Neural cell (in vitro differentiated cells): Measurements from ENCODE around the gene EXOC4. TPM values are rescaled to one million over a fixed set of nuclear protein-coding genes. Genes with fewer than 3 reads are reported as not detected.

Source experiments
- H2AFZ ChIP-seq: fragments of 200-600, 300-800 bp; sonication (generic), shearing (Covaris generic); 2 replicates; pipeline ENCODE4 v1.6.0; 2014; ENCODE audit warnings: low read depth, mild to moderate bottlenecking, antibody characterized with exemption, low read length, moderate library complexity
- H3F3A ChIP-seq: fragments of 200-600 bp; shearing (Covaris generic); 2 replicates; pipeline ENCODE4 v1.6.1; 2016; ENCODE audit warnings: mild to moderate bottlenecking, moderate library complexity, mixed read lengths, antibody characterized with exemption, low read length; ENCODE audit not compliant: insufficient read depth, poor library complexity, severe bottlenecking
- H3K27ac ChIP-seq: fragments of 200-600, 300-800 bp; sonication (generic), shearing (Covaris generic); 2 replicates; pipeline ENCODE4 v1.5.1; 2014; ENCODE audit warnings: mild to moderate bottlenecking, low read length, moderate library complexity
- H3K27me3 ChIP-seq: fragments of 300-800, 200-600 bp; sonication (generic), shearing (Covaris generic); 2 replicates; pipeline ENCODE4 v1.6.0; 2014; ENCODE audit warnings: mild to moderate bottlenecking, low read depth, low read length, moderate library complexity; ENCODE audit not compliant: insufficient read depth
- H3K36me3 ChIP-seq: fragments of 300-800, 200-600 bp; sonication (generic), shearing (Covaris generic); 2 replicates; pipeline ENCODE4 v1.5.1; 2014; ENCODE audit warnings: mild to moderate bottlenecking, antibody characterized with exemption, low read length, moderate library complexity; ENCODE audit not compliant: insufficient read depth
- H3K4me2 ChIP-seq: fragments of 300-800, 200-600 bp; sonication (generic), shearing (Covaris generic); 2 replicates; pipeline ENCODE4 v1.6.0; 2014; ENCODE audit warnings: mild to moderate bottlenecking, low read length
- H3K4me3 ChIP-seq: fragments of 300-800, 200-600 bp; sonication (generic), shearing (Covaris generic); 2 replicates; pipeline ENCODE4 v1.5.1; 2014; ENCODE audit warnings: mild to moderate bottlenecking, low read length, moderate library complexity
- H3K79me2 ChIP-seq: fragments of 200-600 bp; shearing (Covaris generic); replicated peaks from 2 replicates; pipeline ENCODE4 v1.6.0; 2014; ENCODE audit warnings: mild to moderate bottlenecking, low read length, moderate library complexity; ENCODE audit not compliant: insufficient read depth
- H3K9ac ChIP-seq: fragments of 300-800, 200-600 bp; sonication (generic), shearing (Covaris generic); 2 replicates; pipeline ENCODE4 v1.6.1; 2016; ENCODE audit warnings: mild to moderate bottlenecking, low read length, mixed read lengths
- H3K9me2 ChIP-seq: fragments of 200-600 bp; shearing (Covaris generic); 2 replicates; pipeline ENCODE4 v1.6.1; 2016; ENCODE audit warnings: mild to moderate bottlenecking, low read length, mixed read lengths; ENCODE audit not compliant: insufficient read depth
- H3K9me3 ChIP-seq: fragments of 200-600, 300-800 bp; sonication (generic), shearing (Covaris generic); 2 replicates; pipeline ENCODE4 v1.6.1; 2016; ENCODE audit warnings: mild to moderate bottlenecking, mixed run types, low read length, moderate library complexity, mixed read lengths
- H4K20me1 ChIP-seq: fragments of 200-600 bp; shearing (Covaris generic); 2 replicates; pipeline ENCODE4 v1.6.1; 2016; ENCODE audit warnings: mild to moderate bottlenecking, mixed run types; ENCODE audit not compliant: insufficient read depth
- EP300 ChIP-seq: fragments of 450-650 bp; conservative IDR thresholded peaks from 2 replicates; pipeline ENCODE4 v1.6.1; 2014; ENCODE audit warnings: antibody characterized with exemption, mild to moderate bottlenecking, moderate library complexity; ENCODE audit not compliant: poor library complexity, severe bottlenecking
- EZH2 ChIP-seq: fragments of 200-600, 300-800 bp; shearing (Covaris generic), sonication (generic); IDR thresholded peaks from 2 replicates; pipeline ENCODE4 v1.6.1; 2014; ENCODE audit warnings: antibody characterized with exemption, low read length, borderline replicate concordance, mild to moderate bottlenecking; ENCODE audit not compliant: insufficient read depth, poor library complexity, severe bottlenecking
- MXI1 ChIP-seq: fragments of 450-650 bp; conservative IDR thresholded peaks from 2 replicates; pipeline ENCODE4 v1.6.1; 2014; ENCODE audit warnings: antibody characterized with exemption, mild to moderate bottlenecking; ENCODE audit not compliant: poor library complexity, severe bottlenecking
- POLR2AphosphoS5 ChIP-seq: IDR thresholded peaks from 2 replicates; pipeline ENCODE4 v1.6.1; 2012
- RAD21 ChIP-seq: fragments of 450-650 bp; conservative IDR thresholded peaks from 2 replicates; pipeline ENCODE4 v1.6.1; 2014; ENCODE audit warnings: antibody characterized with exemption, mild to moderate bottlenecking, moderate library complexity
- REST ChIP-seq: IDR thresholded peaks from 2 replicates; pipeline ENCODE4 v1.6.1; 2012; ENCODE audit warnings: borderline replicate concordance
- SMC3 ChIP-seq: fragments of 450-650 bp; conservative IDR thresholded peaks from 2 replicates; pipeline ENCODE4 v1.6.1; 2014; ENCODE audit warnings: antibody characterized with exemption, mild to moderate bottlenecking, moderate library complexity; ENCODE audit not compliant: poor library complexity
- TAF1 ChIP-seq: IDR thresholded peaks from 2 replicates; pipeline ENCODE4 v1.6.1; 2012; ENCODE audit warnings: low read depth
- polyA plus RNA-seq: library from polyadenylated mRNA; depleted of rRNA; stranded (reverse); fragments of >200 nt; gene quantifications from 2 replicates; pipeline ENCODE4 v1.2.3, GENCODE V29; 2014
- TF ChIP-seq, protein P1 (sequence below): fragments of 450-650 bp; IDR thresholded peaks from 2 replicates; pipeline ENCODE4 v1.5.1; 2014; ENCODE audit warnings: antibody characterized with exemption, mild to moderate bottlenecking, moderate library complexity; ENCODE audit not compliant: poor library complexity, severe bottlenecking

EXOC4 gene
- polyA plus RNA-seq, 1 donor from 2014 or later = 36.5 TPM

- H3K9me2 ChIP-seq = no peaks in the 10 kb centered on the region
- no peak overlapping the region for H2AFZ ChIP-seq
- TF ChIP-seq MXI1 (no peak), RAD21 (no peak), REST (no peak), EZH2 (no peak), EP300 (no peak), POLR2AphosphoS5 (no peak), SMC3 (no peak), TAF1 (no peak)
- TF ChIP-seq, protein P1, sequence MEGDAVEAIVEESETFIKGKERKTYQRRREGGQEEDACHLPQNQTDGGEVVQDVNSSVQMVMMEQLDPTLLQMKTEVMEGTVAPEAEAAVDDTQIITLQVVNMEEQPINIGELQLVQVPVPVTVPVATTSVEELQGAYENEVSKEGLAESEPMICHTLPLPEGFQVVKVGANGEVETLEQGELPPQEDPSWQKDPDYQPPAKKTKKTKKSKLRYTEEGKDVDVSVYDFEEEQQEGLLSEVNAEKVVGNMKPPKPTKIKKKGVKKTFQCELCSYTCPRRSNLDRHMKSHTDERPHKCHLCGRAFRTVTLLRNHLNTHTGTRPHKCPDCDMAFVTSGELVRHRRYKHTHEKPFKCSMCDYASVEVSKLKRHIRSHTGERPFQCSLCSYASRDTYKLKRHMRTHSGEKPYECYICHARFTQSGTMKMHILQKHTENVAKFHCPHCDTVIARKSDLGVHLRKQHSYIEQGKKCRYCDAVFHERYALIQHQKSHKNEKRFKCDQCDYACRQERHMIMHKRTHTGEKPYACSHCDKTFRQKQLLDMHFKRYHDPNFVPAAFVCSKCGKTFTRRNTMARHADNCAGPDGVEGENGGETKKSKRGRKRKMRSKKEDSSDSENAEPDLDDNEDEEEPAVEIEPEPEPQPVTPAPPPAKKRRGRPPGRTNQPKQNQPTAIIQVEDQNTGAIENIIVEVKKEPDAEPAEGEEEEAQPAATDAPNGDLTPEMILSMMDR = no peak
- H3K9me3 ChIP-seq = no peaks in the 10 kb centered on the region
- no peaks in the 10 kb centered on the region for H4K20me1 ChIP-seq
- H3K4me3 ChIP-seq = no peak overlapping the region
- no peaks in the 10 kb centered on the region for H3K79me2 ChIP-seq
- no peak overlapping the region for H3K4me2 ChIP-seq
- H3K27me3 ChIP-seq = no peaks in the 10 kb centered on the region
- H3K9ac ChIP-seq = no peak overlapping the region
- no peaks in the 10 kb centered on the region for H3F3A ChIP-seq
- no peak overlapping the region for H3K27ac ChIP-seq
- H3K36me3 ChIP-seq = no peaks in the 10 kb centered on the region
Measured at GRCh38 chr7:133807624-133808492, 555.0 kb downstream of the EXOC4 start.

DNA sequence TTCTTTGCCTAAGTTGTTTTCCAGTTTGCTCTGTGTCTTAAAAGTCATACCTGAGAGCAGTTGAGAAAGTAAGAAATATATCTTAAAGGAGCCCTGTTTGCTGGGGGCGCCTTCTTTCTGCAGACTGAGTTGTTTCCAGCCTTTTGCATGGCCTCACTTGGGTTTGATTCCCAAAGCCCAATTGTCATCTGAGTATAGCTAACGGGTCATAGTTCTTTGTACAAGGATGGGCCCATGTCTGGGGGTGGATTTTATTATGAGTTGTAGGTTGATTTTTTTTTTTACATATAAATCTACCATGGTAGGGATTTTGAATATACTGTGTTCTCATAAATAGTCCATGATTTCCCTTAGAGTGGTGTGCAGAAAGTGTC is 555.6 kb downstream of the EXOC4 start:
- TF ChIP-seq REST (no peak), MXI1 (no peak), SMC3 (no peak), POLR2AphosphoS5 (no peak), EZH2 (no peak), TAF1 (no peak)
- TF ChIP-seq, protein P1 = no peak
- H3K9ac ChIP-seq = no peak overlapping the region
- H3K9me2 ChIP-seq = no peaks in the 10 kb centered on the region
- no peaks in the 10 kb centered on the region for H3K9me3 ChIP-seq
- no peaks in the 10 kb centered on the region for H3K27me3 ChIP-seq
- no peak overlapping the region for H2AFZ ChIP-seq
- H4K20me1 ChIP-seq = no peaks in the 10 kb centered on the region
- H3K79me2 ChIP-seq = no peaks in the 10 kb centered on the region
- H3K4me2 ChIP-seq = no peak overlapping the region
- H3F3A ChIP-seq = no peaks in the 10 kb centered on the region
- H3K4me3 ChIP-seq = no peak overlapping the region
- H3K27ac ChIP-seq = no peak overlapping the region
- no peaks in the 10 kb centered on the region for H3K36me3 ChIP-seq
